Smooth muscle cell (in vitro differentiated cells): ENCODE data around the gene PSMB8. TPM values are rescaled to one million over a fixed set of nuclear protein-coding genes. Genes with fewer than 3 reads are reported as not detected.

Source experiments
- DNase-seq: peaks from one replicate; lab custom pipeline; 2025; ENCODE audit not compliant: unreplicated experiment; lab: John Stamatoyannopoulos, UW
- H2AFZ ChIP-seq: fragments of 200-600 bp; sonication (generic); 2 replicates; pipeline ENCODE4 v1.6.0; 2016; ENCODE audit warnings: antibody characterized with exemption, low read depth, mild to moderate bottlenecking
- H3F3A ChIP-seq: fragments of 200-600 bp; sonication (generic); 2 replicates; pipeline ENCODE4 v1.6.0; 2017; ENCODE audit warnings: antibody characterized with exemption, low read depth
- H3K27ac ChIP-seq: fragments of 200-600 bp; sonication (generic); 2 replicates; pipeline ENCODE4 v1.5.1; 2016; ENCODE audit warnings: low read depth, mild to moderate bottlenecking
- H3K27me3 ChIP-seq: fragments of 200-600 bp; sonication (generic); 2 replicates; pipeline ENCODE4 v1.6.1; 2016; ENCODE audit warnings: low read depth, mild to moderate bottlenecking
- H3K36me3 ChIP-seq: fragments of 200-600 bp; sonication (generic); 2 replicates; pipeline ENCODE4 v1.5.1; 2016; ENCODE audit warnings: low read depth
- H3K4me1 ChIP-seq: fragments of 200-600 bp; sonication (generic); 2 replicates; pipeline ENCODE4 v1.5.1; 2016; ENCODE audit warnings: low read depth
- H3K4me2 ChIP-seq: fragments of 200-600 bp; sonication (generic); 2 replicates; pipeline ENCODE4 v1.6.0; 2016; ENCODE audit warnings: mild to moderate bottlenecking
- H3K4me3 ChIP-seq: fragments of 200-600 bp; sonication (generic); 2 replicates; pipeline ENCODE4 v1.5.1; 2016; ENCODE audit warnings: mild to moderate bottlenecking
- H3K79me2 ChIP-seq: fragments of 200-600 bp; sonication (generic); 2 replicates; pipeline ENCODE4 v1.6.0; 2016; ENCODE audit warnings: low read depth, mild to moderate bottlenecking
- H3K9ac ChIP-seq: fragments of 200-600 bp; sonication (generic); 2 replicates; pipeline ENCODE4 v1.6.0; 2016; ENCODE audit warnings: low read depth
- H3K9me3 ChIP-seq: fragments of 200-600 bp; sonication (generic); replicated peaks from 2 replicates; pipeline ENCODE4 v1.5.1; 2016; ENCODE audit warnings: low read depth
- H4K20me1 ChIP-seq: fragments of 200-600 bp; sonication (generic); 2 replicates; pipeline ENCODE4 v1.6.0; 2016; ENCODE audit warnings: low read depth
- CTCF ChIP-seq: fragments of 200-600 bp; sonication (generic); IDR thresholded peaks from 2 replicates; pipeline ENCODE4 v1.5.1; 2017; ENCODE audit warnings: borderline replicate concordance, mild to moderate bottlenecking, antibody characterized with exemption; ENCODE audit not compliant: insufficient read depth, poor library complexity, severe bottlenecking
- WGBS: methylation state at CpG from one replicate; pipeline ENCODE4 v1.1.7; 2016; ENCODE audit warnings: low lambda C conversion rate; 5-methylcytosine and 5-hydroxymethylcytosine counted together
- polyA plus RNA-seq: library from polyadenylated mRNA; unstranded; fragments of >200 nt; fragmentation: Nextera tagmentation; extraction: Ambion mirVana; gene quantifications from 2 replicates; pipeline ENCODE4 v1.2.1, GENCODE V29; 2016
- total RNA-seq: library from RNA; depleted of rRNA; stranded (reverse); fragments of >200 nt; gene quantifications from 2 replicates; pipeline ENCODE4 v1.2.3, GENCODE V29; 2014

The PSMB8 gene
- total and polyA plus RNA-seq, 2 experiments from 2014 or later: 5.0 to 16.7 TPM

GRCh38 chr6:32816746-32817204 is 27.1 kb downstream of the PSMB8 start, which contains the start of gene HLA-DOB:
Gene HLA-DOB (minus strand): TSS chr6:32817002. CDS start chr6:32816951, 51 bp downstream.
- H3K27me3 ChIP-seq: peaks cover 9% of the 10 kb centered on the region
- TF ChIP-seq CTCF: no peak
- H3K79me2 ChIP-seq: no peaks in the 10 kb centered on the region
- peak within 1 kb of the TSS; percentile 86 for H3K27ac ChIP-seq
- DNase-seq: no peak
- WGBS: 59% methylated on average over 3 of the region's 3 CpGs
- no peaks in the 10 kb centered on the region for H3K36me3 ChIP-seq
- H3K4me2 ChIP-seq: peak within 1 kb of the TSS; percentile 3
- H3K9me3 ChIP-seq: no peaks in the 10 kb centered on the region
- no peak within 1 kb of the TSS for H3K4me3 ChIP-seq
- no peak within 1 kb of the TSS for H2AFZ ChIP-seq
- H3K9ac ChIP-seq: peak within 1 kb of the TSS; percentile 56
- H4K20me1 ChIP-seq: no peaks in the 10 kb centered on the region
- H3K4me1 ChIP-seq: no peaks in the 10 kb centered on the region
- no peaks in the 10 kb centered on the region for H3F3A ChIP-seq

- H3K27me3 ChIP-seq: peaks cover 9% of the 10 kb centered on the region
- no peaks in the 10 kb centered on the region for H3F3A ChIP-seq
- DNase-seq: no peak
- no peaks in the 10 kb centered on the region for H4K20me1 ChIP-seq
- no peak overlapping the region for H2AFZ ChIP-seq
- H3K27ac ChIP-seq: peak overlapping the region; percentile 86
- H3K79me2 ChIP-seq: no peaks in the 10 kb centered on the region
- TF ChIP-seq CTCF: no peak
- no peak overlapping the region for H3K4me3 ChIP-seq
- no peaks in the 10 kb centered on the region for H3K36me3 ChIP-seq
- H3K4me1 ChIP-seq: no peaks in the 10 kb centered on the region
- WGBS: 96% methylated on average over 2 of the region's 2 CpGs
- no peak overlapping the region for H3K4me2 ChIP-seq
- H3K9ac ChIP-seq: peak overlapping the region; percentile 56
- no peaks in the 10 kb centered on the region for H3K9me3 ChIP-seq
These were observed 27.9 kb downstream of the PSMB8 start for GRCh38 chr6:32815996-32816395.

- Histone ChIP-seq H3K27ac (peak overlapping the region; percentile 86), H3K4me3 (no peak overlapping the region), H3K36me3 (no peaks in the 10 kb centered on the region), H3K79me2 (no peaks in the 10 kb centered on the region), H3K27me3 (peaks cover 12% of the 10 kb centered on the region), H3K9me3 (no peaks in the 10 kb centered on the region), H3K4me2 (no peak overlapping the region), H2AFZ (no peak overlapping the region), H3K9ac (no peak overlapping the region), H3K4me1 (no peaks in the 10 kb centered on the region), H4K20me1 (no peaks in the 10 kb centered on the region), H3F3A (no peaks in the 10 kb centered on the region)
- no peak for TF ChIP-seq CTCF
- no peak for DNase-seq
- 76% methylated on average over 5 of the region's 5 CpGs for WGBS
These were observed 28.7 kb downstream of the PSMB8 start for GRCh38 chr6:32815115-32815514.

- Histone ChIP-seq H3K27ac (peak overlapping the region; percentile 86), H3K9me3 (no peaks in the 10 kb centered on the region), H3K4me2 (no peak overlapping the region), H3K9ac (no peak overlapping the region), H4K20me1 (no peaks in the 10 kb centered on the region), H3K4me1 (no peaks in the 10 kb centered on the region), H3K4me3 (no peak overlapping the region), H3F3A (no peaks in the 10 kb centered on the region), H3K27me3 (peaks cover 12% of the 10 kb centered on the region), H2AFZ (no peak overlapping the region), H3K79me2 (no peaks in the 10 kb centered on the region), H3K36me3 (no peaks in the 10 kb centered on the region)
- no peak for TF ChIP-seq CTCF
- DNase-seq: no peak
- WGBS: 61% methylated on average over 2 of the region's 2 CpGs
These were observed 29.7 kb downstream of the PSMB8 start for GRCh38 chr6:32814145-32814544.
